Lung microvascular endothelial cell (primary cell): Measurements from ENCODE around the gene CYTIP. TPM values are rescaled to one million over a fixed set of nuclear protein-coding genes. Genes with fewer than 3 reads are reported as not detected.
A peak's percentile ranks its signal among the peaks of the same experiment; 100 is the strongest.

Experiments used
- DNase-seq, 2 donors: peaks; one replicate each; pipeline versions ENCODE4 v3.0.0 to v3.0.0-alpha.2; 2010; ENCODE audit warnings: low read depth in 2 of 2
- total RNA-seq: library from RNA; depleted of rRNA; stranded (reverse); fragments of >200 nt; gene quantifications from 2 replicates; pipeline ENCODE4 v1.2.1, GENCODE V29; 2014

CYTIP gene
- not detected in 2 replicates for total RNA-seq

GRCh38 chr2:157443795-157444640 lies at the start of gene CYTIP:
Gene CYTIP, minus strand, starts transcription at chr2:157444089. Its CDS starts 69 bp downstream, at chr2:157444020.
- DNase-seq = no peak

- DNase-seq = peak; percentile 64 to 72
Measured at GRCh38 chr2:157492189-157492773, 48.4 kb upstream of the CYTIP start.

GRCh38 chr2:157489983-157490382 lies 46.1 kb upstream of the CYTIP start:
- DNase-seq = no peak

- DNase-seq = no peak
Measured at GRCh38 chr2:157488877-157489276, 45.0 kb upstream of the CYTIP start.

- no peak for DNase-seq
Measured at GRCh38 chr2:157487747-157488146, 43.9 kb upstream of the CYTIP start.

- no peak for DNase-seq
Measured at GRCh38 chr2:157487271-157487610, 43.4 kb upstream of the CYTIP start.

GRCh38 chr2:157486596-157487270 lies 42.8 kb upstream of the CYTIP start:
- DNase-seq = no peak

GRCh38 chr2:157480182-157480961 lies 36.5 kb upstream of the CYTIP start:
- no peak for DNase-seq

GRCh38 chr2:157479081-157480027 lies 35.5 kb upstream of the CYTIP start:
- no peak for DNase-seq

GRCh38 chr2:157477919-157478318 lies 34.0 kb upstream of the CYTIP start:
- DNase-seq = no peak

- DNase-seq = no peak
Measured at GRCh38 chr2:157476953-157477709, 33.2 kb upstream of the CYTIP start.

- no peak for DNase-seq
Measured at GRCh38 chr2:157475722-157476390, 32.0 kb upstream of the CYTIP start.

- DNase-seq = no peak
Measured at GRCh38 chr2:157473581-157473980, 29.7 kb upstream of the CYTIP start.

- no peak for DNase-seq
Measured at GRCh38 chr2:157471078-157471477, 27.2 kb upstream of the CYTIP start.

GRCh38 chr2:157470321-157470720 lies 26.4 kb upstream of the CYTIP start:
- no peak for DNase-seq

- DNase-seq = no peak
Measured at GRCh38 chr2:157469726-157470125, 25.8 kb upstream of the CYTIP start.

- DNase-seq = peak in 1 of 2 donors; percentile 88
Measured at GRCh38 chr2:157468931-157469708, 25.2 kb upstream of the CYTIP start.

GRCh38 chr2:157466764-157467163 lies 22.9 kb upstream of the CYTIP start:
- no peak for DNase-seq

- no peak for DNase-seq
Measured at GRCh38 chr2:157465554-157465953, 21.7 kb upstream of the CYTIP start.
